Activated T-cell treated with anti-CD3 and anti-CD28 coated beads for 24 hours (primary cell): ENCODE results near the gene UNC50.

Experiments
- DNase-seq: peaks from one replicate; pipeline ENCODE4 v3.0.0-alpha.2; 2020; ENCODE audit warnings: low read depth

Gene UNC50

DNA sequence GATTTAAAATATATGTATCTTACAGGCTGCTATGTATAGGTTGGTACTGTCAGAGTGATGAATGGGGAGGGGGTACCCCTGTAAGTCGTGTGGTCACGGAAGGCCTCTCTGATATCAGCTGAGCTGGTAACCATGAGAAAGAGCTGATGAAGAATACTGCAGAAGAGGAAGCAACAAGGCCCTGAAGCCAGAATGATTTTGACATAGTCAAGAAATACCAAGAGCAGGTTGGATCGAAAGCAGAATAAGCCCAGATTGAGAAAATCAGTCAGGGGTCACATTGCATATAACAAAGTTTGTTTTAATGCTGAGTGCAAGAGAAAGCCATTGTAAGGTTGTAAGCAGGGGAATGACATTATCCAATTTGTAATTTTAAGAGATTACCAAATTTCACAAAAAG, 57.3 kb downstream of the UNC50 start:
- DNase-seq, result no peak
